OCI-LY7 (cell line): ENCODE measurements around the gene MYH10. TPM values are rescaled to one million over a fixed set of nuclear protein-coding genes. Genes with fewer than 3 reads are reported as not detected.

ENCODE experiments used
- BruUV-seq: library from RNA; stranded (reverse); fragments of 400-500 nt; replicated peaks from 2 replicates; lab custom pipeline; 2021; lab: Mats Ljungman, UMichigan
- CTCF ChIA-PET: fragments of 300-600 bp; sonication (Branson Sonifier 250); formaldehyde crosslinking; loops from one replicate; lab custom pipeline; 2022; ENCODE audit warnings: antibody characterized with exemption; ENCODE audit not compliant: unreplicated experiment; lab: Charles Lee
- POLR2A ChIA-PET: fragments of 300-600 bp; sonication (Branson Sonifier 250); formaldehyde crosslinking; loops from one replicate; lab custom pipeline; 2022; ENCODE audit warnings: antibody characterized with exemption; lab: Charles Lee
- DNase-seq: peaks from one replicate; pipeline ENCODE4 v3.0.0-alpha.2; 2015; ENCODE audit warnings: low spot score
- H2AFZ ChIP-seq: fragments of 200-600 bp; sonication (generic), shearing (Covaris generic); 2 replicates; pipeline ENCODE4 v1.6.1; 2014; ENCODE audit warnings: mild to moderate bottlenecking, antibody characterized with exemption, low read length, moderate library complexity
- H3K27ac ChIP-seq: fragments of 200-600 bp; sonication (generic); 2 replicates; pipeline ENCODE4 v1.5.1; 2014; ENCODE audit warnings: mixed run types, low read depth, mild to moderate bottlenecking, moderate library complexity, low read length, inconsistent platforms; ENCODE audit not compliant: poor library complexity, severe bottlenecking
- H3K36me3 ChIP-seq: fragments of 200-600 bp; sonication (generic); 2 replicates; pipeline ENCODE4 v1.6.1; 2014; ENCODE audit warnings: mild to moderate bottlenecking, antibody characterized with exemption, low read length, moderate library complexity, mixed read lengths; ENCODE audit not compliant: insufficient read depth
- H3K4me1 ChIP-seq: fragments of 200-600 bp; sonication (generic); 2 replicates; pipeline ENCODE4 v1.5.1; 2014; ENCODE audit warnings: mild to moderate bottlenecking, low read length; ENCODE audit not compliant: insufficient read depth, poor library complexity, severe bottlenecking
- H3K4me2 ChIP-seq: fragments of 200-600 bp; sonication (generic); 2 replicates; pipeline ENCODE4 v1.6.1; 2014; ENCODE audit warnings: mild to moderate bottlenecking, low read length
- H3K4me3 ChIP-seq: fragments of 200-600 bp; sonication (generic); 2 replicates; pipeline ENCODE4 v1.5.1; 2014; ENCODE audit warnings: mild to moderate bottlenecking, low read depth, low read length; ENCODE audit not compliant: poor library complexity, severe bottlenecking
- H3K79me2 ChIP-seq: fragments of 200-600 bp; sonication (generic); 2 replicates; pipeline ENCODE4 v1.6.1; 2016; ENCODE audit warnings: low read depth, mild to moderate bottlenecking, low read length, moderate library complexity, mixed read lengths; ENCODE audit not compliant: insufficient read depth
- H3K9me2 ChIP-seq: fragments of 200-600 bp; sonication (generic); 2 replicates; pipeline ENCODE4 v1.6.1; 2016; ENCODE audit warnings: mild to moderate bottlenecking, low read length, mixed read lengths; ENCODE audit not compliant: insufficient read depth
- H3K9me3 ChIP-seq: fragments of 200-600 bp; sonication (generic); 2 replicates; pipeline ENCODE4 v1.6.1; 2014; ENCODE audit warnings: mild to moderate bottlenecking, mixed run types, low read length, mixed read lengths
- H4K20me1 ChIP-seq: fragments of 200-600 bp; sonication (generic); 2 replicates; pipeline ENCODE4 v1.6.1; 2014; ENCODE audit warnings: mild to moderate bottlenecking, antibody characterized with exemption, low read length, moderate library complexity, mixed read lengths; ENCODE audit not compliant: insufficient read depth
- CTCF ChIP-seq: fragments of 200-600 bp; sonication (generic); conservative IDR thresholded peaks from 2 replicates; pipeline ENCODE4 v1.5.1; 2014; ENCODE audit warnings: mild to moderate bottlenecking, antibody characterized with exemption, low read length, moderate library complexity, mixed read lengths
- EZH2phosphoT487 ChIP-seq: fragments of 200-600 bp; sonication (generic); IDR thresholded peaks from 2 replicates; pipeline ENCODE4 v1.6.1; 2018; ENCODE audit warnings: low read depth, borderline replicate concordance, mild to moderate bottlenecking, mixed run types, antibody characterized with exemption, low read length, moderate library complexity, mixed read lengths
- intact Hi-C: fragments of 100-400 bp; cut with micrococcal nuclease; formaldehyde crosslinking; loops from one replicate; pipeline ENCODE4 v1.10.0; 2022; ENCODE audit not compliant: unreplicated experiment
- total RNA-seq, 2 experiments: library from RNA; depleted of rRNA in 1 of 2; stranded (reverse); fragments of >200 nt in 1 of 2; shearing (Covaris generic) in 1 of 2; gene quantifications; 2 replicates each; pipeline ENCODE4 v1.2.3, GENCODE V29; 2014 to 2022

MYH10 gene
- total RNA-seq, 2 experiments from 2014 or later = 41.9 to 60.4 TPM

- no peak for TF ChIP-seq EZH2phosphoT487
These were observed 53.8 kb downstream of the MYH10 start for GRCh38 chr17:8576559-8577294.

GRCh38 chr17:8574687-8575086 is 55.8 kb downstream of the MYH10 start:
- POLR2A ChIA-PET = interaction anchor here (0.9 kb wide), 1 partner anchor 11 kb away, joined by 3 read pairs; no protein-coding TSS in a partner anchor
- no peaks in the 10 kb centered on the region for H3K79me2 ChIP-seq
- H3K36me3 ChIP-seq = 0 out of 2 replicates have a peak, but pooled peaks cover 2% of the 10 kb centered on the region
- no peak overlapping the region for H3K4me3 ChIP-seq
- no peak overlapping the region for H2AFZ ChIP-seq
- no peak for DNase-seq
- CTCF ChIA-PET = no interaction called here
- no peaks in the 10 kb centered on the region for H3K9me2 ChIP-seq
- TF ChIP-seq EZH2phosphoT487 (no peak), CTCF (0 out of 2 replicates have a peak, but pooled peaks have one; percentile 14)
- intact Hi-C loops = no loop called here
- H3K4me1 ChIP-seq = no peaks in the 10 kb centered on the region
- BruUV-seq = no TSS peak
- no peak overlapping the region for H3K4me2 ChIP-seq
- H3K27ac ChIP-seq = no peak overlapping the region
- H3K9me3 ChIP-seq = no peaks in the 10 kb centered on the region
- no peaks in the 10 kb centered on the region for H4K20me1 ChIP-seq

More at GRCh38 chr17:8576559-8577294, 53.8 kb downstream of the MYH10 start:
- Histone ChIP-seq H3K79me2 (no peaks in the 10 kb centered on the region), H3K9me3 (no peaks in the 10 kb centered on the region), H4K20me1 (no peaks in the 10 kb centered on the region), H3K9me2 (no peaks in the 10 kb centered on the region), H3K27ac (no peak overlapping the region), H3K4me3 (no peak overlapping the region), H3K4me2 (no peak overlapping the region), H2AFZ (no peak overlapping the region), H3K4me1 (no peaks in the 10 kb centered on the region), H3K36me3 (0 out of 2 replicates have a peak, but pooled peaks cover 2% of the 10 kb centered on the region)
- CTCF ChIA-PET = no interaction called here
- POLR2A ChIA-PET = interaction anchor here (1.1 to 1.2 kb wide), 2 partner anchors 15 to 82 kb away, joined by 3 to 4 read pairs; no protein-coding TSS in a partner anchor
- BruUV-seq = no TSS peak
- DNase-seq = no peak
- intact Hi-C loops = no loop called here

GRCh38 chr17:8572764-8573163 is 57.8 kb downstream of the MYH10 start:
- Histone ChIP-seq H3K4me3 (no peak overlapping the region), H3K79me2 (no peaks in the 10 kb centered on the region), H3K9me2 (no peaks in the 10 kb centered on the region), H3K4me1 (no peaks in the 10 kb centered on the region), H2AFZ (no peak overlapping the region), H3K9me3 (no peaks in the 10 kb centered on the region), H3K27ac (no peak overlapping the region), H3K36me3 (0 out of 2 replicates have a peak, but pooled peaks cover 2% of the 10 kb centered on the region), H4K20me1 (no peaks in the 10 kb centered on the region), H3K4me2 (no peak overlapping the region)
- intact Hi-C loops = no loop called here
- BruUV-seq = no TSS peak
- ChIA-PET CTCF (no interaction called here), POLR2A (no interaction called here)
- no peak for DNase-seq
- peak; percentile 50 for TF ChIP-seq CTCF
- TF ChIP-seq EZH2phosphoT487 = no peak
